GM19035 (cell line): Measurements from ENCODE around the gene F12.
"Not testable (repeated sequence)": the region's sequence is repeated elsewhere in the genome, so short reads cannot be mapped to it uniquely, and the experiment has no call there.

Experiments used
- ATAC-seq: cut with Tn5 transposase; IDR thresholded peaks from one replicate; pipeline ENCODE4 v1.9.1; 2021; ENCODE audit not compliant: unreplicated experiment

F12 gene

GRCh38 chr5:177417081-177417480, 7.7 kb upstream of the F12 start:
- ATAC-seq, result not testable (repeated sequence)

GRCh38 chr5:177414481-177414880, 5.1 kb upstream of the F12 start:
- ATAC-seq, result no peak

GRCh38 chr5:177412603-177413233, 3.4 kb upstream of the F12 start:
- ATAC-seq, result peak; percentile 76

- ATAC-seq, result no peak
Measured at GRCh38 chr5:177410575-177410974, 1.2 kb upstream of the F12 start.

- no peak for ATAC-seq
Measured at GRCh38 chr5:177405805-177406204, 3.6 kb downstream of the F12 start.

- ATAC-seq, result no peak
Measured at GRCh38 chr5:177405312-177405711, 4.1 kb downstream of the F12 start.

GRCh38 chr5:177404641-177405179, 4.7 kb downstream of the F12 start:
- ATAC-seq, result no peak

GRCh38 chr5:177403792-177404640, 5.3 kb downstream of the F12 start:
- peak; percentile 79 for ATAC-seq

GRCh38 chr5:177403102-177403791, 6.1 kb downstream of the F12 start:
- ATAC-seq, result peak; percentile 13

GRCh38 chr5:177402271-177403043, 6.9 kb downstream of the F12 start:
- ATAC-seq, result no peak

- no peak for ATAC-seq
Measured at GRCh38 chr5:177399997-177400868, 9.1 kb downstream of the F12 start, which contains the start of gene PFN3. Gene PFN3, minus strand, starts transcription at chr5:177400661. Its CDS starts 85 bp downstream, at chr5:177400576.

GRCh38 chr5:177397875-177398390, 11.4 kb downstream of the F12 start:
- no peak for ATAC-seq

- no peak for ATAC-seq
Measured at GRCh38 chr5:177396807-177397206, 12.6 kb downstream of the F12 start.

- ATAC-seq, result no peak
Measured at GRCh38 chr5:177396078-177396477, 13.3 kb downstream of the F12 start.

- ATAC-seq, result no peak
Measured at GRCh38 chr5:177393990-177394389, 15.4 kb downstream of the F12 start.

- no peak for ATAC-seq
Measured at GRCh38 chr5:177393206-177393765, 16.1 kb downstream of the F12 start.

GRCh38 chr5:177392765-177393164, 16.6 kb downstream of the F12 start:
- ATAC-seq, result no peak

GRCh38 chr5:177390363-177391300, 18.7 kb downstream of the F12 start:
- peak; percentile 63 for ATAC-seq
